DND-41 (cell line): Measurements from ENCODE around the gene CHCT1.

ENCODE experiments used
- ATAC-seq: fragments of 200-7000 bp; cut with Tn5 transposase; 3 replicates; pipeline ENCODE4 v1.9.1; 2021; ENCODE audit warnings: low read depth; ENCODE audit not compliant: insufficient read depth
- DNase-seq: peaks from one replicate; pipeline ENCODE4 v3.0.0-alpha.2; 2020
- H2AFZ ChIP-seq: 2 replicates; pipeline ENCODE4 v1.6.0; 2012; ENCODE audit warnings: low read depth, low read length
- H3K27ac ChIP-seq: 2 replicates; pipeline ENCODE4 v1.5.1; 2012; ENCODE audit warnings: low read length, inconsistent platforms
- H3K27me3 ChIP-seq: fragments of 200-600 bp; sonication (generic); 2 replicates; pipeline ENCODE4 v1.6.0; 2012; ENCODE audit warnings: low read length, mild to moderate bottlenecking, inconsistent platforms; ENCODE audit not compliant: insufficient read depth, poor library complexity
- H3K36me3 ChIP-seq: 2 replicates; pipeline ENCODE4 v1.5.1; 2012; ENCODE audit warnings: low read length, inconsistent platforms; ENCODE audit not compliant: insufficient read depth
- H3K4me1 ChIP-seq: 2 replicates; pipeline ENCODE4 v1.5.1; 2012; ENCODE audit warnings: mild to moderate bottlenecking, low read length; ENCODE audit not compliant: insufficient read depth
- H3K4me2 ChIP-seq: 2 replicates; pipeline ENCODE4 v1.6.0; 2012; ENCODE audit warnings: mild to moderate bottlenecking, moderate library complexity, low read length, inconsistent platforms; ENCODE audit not compliant: insufficient read depth
- H3K4me3 ChIP-seq, 2 experiments: fragments of 200-600 bp in 1 of 2; shearing (Covaris generic) in 1 of 2; 2 replicates each; pipeline ENCODE4 v1.5.1; 2012 to 2016; ENCODE audit warnings: inconsistent platforms in 2 of 2, low read length in 2 of 2, mild to moderate bottlenecking in 2 of 2, low read depth in 1 of 2, moderate library complexity in 1 of 2
- H3K79me2 ChIP-seq: 2 replicates; pipeline ENCODE4 v1.6.0; 2012; ENCODE audit warnings: low read length, inconsistent platforms; ENCODE audit not compliant: insufficient read depth
- H3K9ac ChIP-seq: 2 replicates; pipeline ENCODE4 v1.6.0; 2012; ENCODE audit warnings: low read depth, mild to moderate bottlenecking, inconsistent platforms, low read length, moderate library complexity
- H3K9me3 ChIP-seq: 2 replicates; pipeline ENCODE4 v1.5.1; 2012; ENCODE audit warnings: low read length, moderate library complexity, mild to moderate bottlenecking, inconsistent platforms; ENCODE audit not compliant: insufficient read depth, severe bottlenecking
- H4K20me1 ChIP-seq: 2 replicates; pipeline ENCODE4 v1.6.0; 2012; ENCODE audit warnings: low read length; ENCODE audit not compliant: insufficient read depth
- CTCF ChIP-seq: IDR thresholded peaks from 2 replicates; pipeline ENCODE4 v1.5.1; 2012; ENCODE audit warnings: borderline replicate concordance, low read length, moderate library complexity, mild to moderate bottlenecking; ENCODE audit not compliant: poor library complexity, severe bottlenecking; ENCODE audit errors: extremely low read depth
- EZH2 ChIP-seq: IDR thresholded peaks from 3 replicates; pipeline ENCODE4 v1.6.1; 2012; ENCODE audit warnings: borderline replicate concordance, low read depth, mild to moderate bottlenecking, moderate library complexity, low read length, inconsistent platforms; ENCODE audit not compliant: severe bottlenecking

The CHCT1 gene

DNA sequence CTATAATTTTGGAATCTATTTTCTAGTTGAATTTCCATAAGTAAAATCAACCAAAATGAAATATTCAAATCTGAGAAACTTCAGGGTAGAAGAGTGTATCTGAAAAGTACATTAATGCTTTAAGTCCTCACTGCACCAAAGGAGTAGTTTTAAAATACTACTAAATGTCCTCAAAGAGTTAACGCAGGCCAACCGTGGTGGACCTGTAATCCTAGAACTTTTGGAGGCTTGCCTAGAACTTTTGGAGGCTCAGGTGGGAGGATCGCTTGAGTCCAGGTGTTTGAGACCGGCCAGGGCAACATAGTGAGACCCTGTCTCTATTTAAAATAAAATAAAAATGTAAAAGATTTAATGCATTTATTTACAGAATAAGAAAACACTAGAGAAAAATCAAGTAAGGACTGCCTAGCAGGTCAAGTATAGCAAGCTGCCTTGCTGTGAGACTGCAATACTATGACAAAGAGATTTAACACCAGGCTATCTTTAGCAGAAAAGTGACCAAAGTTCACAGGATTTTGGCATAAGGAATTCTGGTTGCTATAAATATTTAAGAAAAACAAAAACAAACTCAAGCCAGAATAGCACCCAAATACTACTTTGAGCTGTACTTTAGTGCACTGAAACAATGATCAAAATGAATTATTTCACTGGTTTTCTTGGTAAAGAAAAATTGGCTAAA is 41.0 kb downstream of the CHCT1 start:
- H3K9ac ChIP-seq: no peak overlapping the region
- no peaks in the 10 kb centered on the region for H3K79me2 ChIP-seq
- no peak overlapping the region for H3K4me2 ChIP-seq
- H3K9me3 ChIP-seq: no peaks in the 10 kb centered on the region
- H3K36me3 ChIP-seq: peaks cover 74% of the 10 kb centered on the region
- H2AFZ ChIP-seq: no peak overlapping the region
- H4K20me1 ChIP-seq: no peaks in the 10 kb centered on the region
- H3K27ac ChIP-seq: no peak overlapping the region
- no peak overlapping the region for H3K4me3 ChIP-seq
- H3K4me1 ChIP-seq: no peaks in the 10 kb centered on the region
- no peak for DNase-seq
- no peak for TF ChIP-seq CTCF
- TF ChIP-seq EZH2: no peak
- no peaks in the 10 kb centered on the region for H3K27me3 ChIP-seq
- ATAC-seq: no peak

DNA sequence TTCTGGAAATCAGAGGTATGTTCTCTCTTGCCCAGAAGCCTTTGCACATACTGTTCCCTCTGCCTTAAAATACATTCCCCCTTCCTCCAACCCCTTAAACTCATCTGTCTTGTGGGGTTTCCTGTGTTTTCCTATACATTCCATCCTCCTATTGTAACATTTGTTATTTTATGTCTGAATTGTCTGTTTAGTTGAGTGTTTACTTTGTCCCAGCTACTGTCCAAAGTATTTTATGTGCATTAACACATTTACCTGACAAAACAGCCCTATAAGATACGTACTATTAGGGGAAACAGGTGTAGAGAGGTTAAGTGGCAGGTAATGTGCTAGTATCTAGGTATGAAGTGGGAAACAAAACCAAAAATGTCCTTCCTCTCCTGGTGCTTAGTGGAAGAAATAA is 42.1 kb downstream of the CHCT1 start:
- ATAC-seq (no peak), DNase-seq (no peak)
- Histone ChIP-seq H3K4me1 (no peaks in the 10 kb centered on the region), H3K27me3 (no peaks in the 10 kb centered on the region), H3K4me3 (no peak overlapping the region), H4K20me1 (no peaks in the 10 kb centered on the region), H2AFZ (no peak overlapping the region), H3K9me3 (no peaks in the 10 kb centered on the region), H3K4me2 (no peak overlapping the region), H3K79me2 (no peaks in the 10 kb centered on the region), H3K36me3 (peaks cover 66% of the 10 kb centered on the region), H3K9ac (no peak overlapping the region), H3K27ac (no peak overlapping the region)
- TF ChIP-seq EZH2: no peak
- TF ChIP-seq CTCF: no peak

DNA sequence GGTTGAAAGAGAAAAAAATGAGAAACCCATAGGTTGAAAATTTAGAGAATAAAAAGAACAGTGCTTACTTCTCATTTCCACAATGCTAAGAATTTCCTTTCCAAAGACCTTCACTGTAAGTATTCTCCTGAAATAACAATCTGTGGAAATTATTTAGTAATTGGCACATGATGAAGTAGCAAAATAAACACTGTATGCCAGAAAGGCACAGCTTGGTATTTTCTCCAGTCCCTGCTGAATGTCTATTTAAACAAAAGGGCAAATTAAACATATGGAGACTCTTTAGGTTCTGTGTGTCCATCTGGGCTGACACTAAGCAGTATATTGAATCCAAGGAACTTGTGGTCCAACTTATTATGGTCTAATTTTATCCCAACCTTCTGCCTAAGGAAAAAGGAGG is 46.1 kb downstream of the CHCT1 start:
- H3K4me1 ChIP-seq: peaks cover 15% of the 10 kb centered on the region; the same call in 1 of the 2 replicates
- no peak for ATAC-seq

More for the DNA sequence above, 46.1 kb downstream of the CHCT1 start:
- no peaks in the 10 kb centered on the region for H4K20me1 ChIP-seq
- H3K4me2 ChIP-seq: no peak overlapping the region
- no peaks in the 10 kb centered on the region for H3K9me3 ChIP-seq
- H3K27ac ChIP-seq: no peak overlapping the region
- no peak for DNase-seq
- H3K36me3 ChIP-seq: peaks cover 54% of the 10 kb centered on the region
- no peak overlapping the region for H3K4me3 ChIP-seq
- H3K9ac ChIP-seq: no peak overlapping the region
- H3K79me2 ChIP-seq: no peaks in the 10 kb centered on the region
- H2AFZ ChIP-seq: no peak overlapping the region
- no peaks in the 10 kb centered on the region for H3K27me3 ChIP-seq
- no peak for TF ChIP-seq EZH2
- no peak for TF ChIP-seq CTCF
